Hepatocyte (in vitro differentiated cells): ENCODE data around the gene IRF2BP1. TPM values are rescaled to one million over a fixed set of nuclear protein-coding genes. Genes with fewer than 3 reads are reported as not detected.

ENCODE experiments used
- DNase-seq: peaks from one replicate; pipeline ENCODE4 v3.0.0-alpha.2; 2016; ENCODE audit warnings: low spot score
- H2AFZ ChIP-seq: fragments of 200-600 bp; sonication (generic); 2 replicates; pipeline ENCODE4 v1.6.0; 2016; ENCODE audit warnings: antibody characterized with exemption, mild to moderate bottlenecking
- H3K27ac ChIP-seq: fragments of 200-600 bp; sonication (generic); 2 replicates; pipeline ENCODE4 v1.5.1; 2016; ENCODE audit warnings: mild to moderate bottlenecking
- H3K27me3 ChIP-seq: fragments of 200-600 bp; sonication (generic); 2 replicates; pipeline ENCODE4 v1.6.1; 2016
- H3K36me3 ChIP-seq: fragments of 200-600 bp; sonication (generic); replicated peaks from 2 replicates; pipeline ENCODE4 v1.5.1; 2016; ENCODE audit warnings: low read depth; ENCODE audit not compliant: insufficient read depth
- H3K4me1 ChIP-seq: fragments of 200-600 bp; sonication (generic); 2 replicates; pipeline ENCODE4 v1.5.1; 2016; ENCODE audit warnings: mild to moderate bottlenecking, moderate library complexity; ENCODE audit not compliant: insufficient read depth
- H3K4me2 ChIP-seq: fragments of 200-600 bp; sonication (generic); 2 replicates; pipeline ENCODE4 v1.6.0; 2016
- H3K4me3 ChIP-seq: fragments of 200-600 bp; sonication (generic); 2 replicates; pipeline ENCODE4 v1.5.1; 2016; ENCODE audit warnings: mild to moderate bottlenecking
- H3K79me2 ChIP-seq: fragments of 200-600 bp; sonication (generic); 2 replicates; pipeline ENCODE4 v1.6.0; 2017; ENCODE audit warnings: mild to moderate bottlenecking
- H3K9me2 ChIP-seq: fragments of 200-600 bp; sonication (generic); replicated peaks from 2 replicates; pipeline ENCODE4 v1.6.0; 2017; ENCODE audit warnings: mild to moderate bottlenecking; ENCODE audit not compliant: insufficient read depth
- H3K9me3 ChIP-seq: fragments of 200-600 bp; sonication (generic); 2 replicates; pipeline ENCODE4 v1.5.1; 2016; ENCODE audit warnings: low read depth, mild to moderate bottlenecking
- H4K20me1 ChIP-seq: fragments of 200-600 bp; sonication (generic); 2 replicates; pipeline ENCODE4 v1.6.0; 2016; ENCODE audit warnings: mild to moderate bottlenecking; ENCODE audit not compliant: insufficient read depth, poor library complexity, severe bottlenecking
- EZH2 ChIP-seq: fragments of 200-600 bp; sonication (generic); IDR thresholded peaks from 2 replicates; pipeline ENCODE4 v1.6.1; 2016; ENCODE audit warnings: antibody characterized with exemption, mild to moderate bottlenecking, borderline replicate concordance
- EZH2phosphoT487 ChIP-seq: fragments of 200-600 bp; sonication (generic); IDR thresholded peaks from one replicate; pipeline ENCODE4 v1.6.1; 2018; ENCODE audit warnings: antibody characterized with exemption, mild to moderate bottlenecking, low read depth, moderate library complexity; ENCODE audit not compliant: unreplicated experiment, severe bottlenecking
- WGBS: methylation state at CpG from one replicate; pipeline ENCODE4 v1.1.6; 2016; ENCODE audit warnings: low lambda C conversion rate; ENCODE audit errors: missing lambda C conversion rate; 5-methylcytosine and 5-hydroxymethylcytosine counted together
- polyA plus RNA-seq: library from polyadenylated mRNA; unstranded; fragments of >200 nt; fragmentation: Nextera tagmentation; extraction: Ambion mirVana; gene quantifications from 2 replicates; pipeline ENCODE4 v1.2.1, GENCODE V29; 2016
- total RNA-seq: library from RNA; depleted of rRNA; stranded (reverse); fragments of >200 nt; gene quantifications from 2 replicates; pipeline ENCODE4 v1.2.3, GENCODE V29; 2014
- TF ChIP-seq, protein P1 (sequence below): fragments of 200-600 bp; sonication (generic); IDR thresholded peaks from 2 replicates; pipeline ENCODE4 v1.5.1; 2016; ENCODE audit warnings: antibody characterized with exemption, mild to moderate bottlenecking; ENCODE audit not compliant: poor library complexity

IRF2BP1 gene, protein sequence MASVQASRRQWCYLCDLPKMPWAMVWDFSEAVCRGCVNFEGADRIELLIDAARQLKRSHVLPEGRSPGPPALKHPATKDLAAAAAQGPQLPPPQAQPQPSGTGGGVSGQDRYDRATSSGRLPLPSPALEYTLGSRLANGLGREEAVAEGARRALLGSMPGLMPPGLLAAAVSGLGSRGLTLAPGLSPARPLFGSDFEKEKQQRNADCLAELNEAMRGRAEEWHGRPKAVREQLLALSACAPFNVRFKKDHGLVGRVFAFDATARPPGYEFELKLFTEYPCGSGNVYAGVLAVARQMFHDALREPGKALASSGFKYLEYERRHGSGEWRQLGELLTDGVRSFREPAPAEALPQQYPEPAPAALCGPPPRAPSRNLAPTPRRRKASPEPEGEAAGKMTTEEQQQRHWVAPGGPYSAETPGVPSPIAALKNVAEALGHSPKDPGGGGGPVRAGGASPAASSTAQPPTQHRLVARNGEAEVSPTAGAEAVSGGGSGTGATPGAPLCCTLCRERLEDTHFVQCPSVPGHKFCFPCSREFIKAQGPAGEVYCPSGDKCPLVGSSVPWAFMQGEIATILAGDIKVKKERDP
- total RNA-seq (23.8 and 25.2 TPM in 2 replicates), polyA plus RNA-seq (11.5 and 15.8 TPM in 2 replicates)

DNA sequence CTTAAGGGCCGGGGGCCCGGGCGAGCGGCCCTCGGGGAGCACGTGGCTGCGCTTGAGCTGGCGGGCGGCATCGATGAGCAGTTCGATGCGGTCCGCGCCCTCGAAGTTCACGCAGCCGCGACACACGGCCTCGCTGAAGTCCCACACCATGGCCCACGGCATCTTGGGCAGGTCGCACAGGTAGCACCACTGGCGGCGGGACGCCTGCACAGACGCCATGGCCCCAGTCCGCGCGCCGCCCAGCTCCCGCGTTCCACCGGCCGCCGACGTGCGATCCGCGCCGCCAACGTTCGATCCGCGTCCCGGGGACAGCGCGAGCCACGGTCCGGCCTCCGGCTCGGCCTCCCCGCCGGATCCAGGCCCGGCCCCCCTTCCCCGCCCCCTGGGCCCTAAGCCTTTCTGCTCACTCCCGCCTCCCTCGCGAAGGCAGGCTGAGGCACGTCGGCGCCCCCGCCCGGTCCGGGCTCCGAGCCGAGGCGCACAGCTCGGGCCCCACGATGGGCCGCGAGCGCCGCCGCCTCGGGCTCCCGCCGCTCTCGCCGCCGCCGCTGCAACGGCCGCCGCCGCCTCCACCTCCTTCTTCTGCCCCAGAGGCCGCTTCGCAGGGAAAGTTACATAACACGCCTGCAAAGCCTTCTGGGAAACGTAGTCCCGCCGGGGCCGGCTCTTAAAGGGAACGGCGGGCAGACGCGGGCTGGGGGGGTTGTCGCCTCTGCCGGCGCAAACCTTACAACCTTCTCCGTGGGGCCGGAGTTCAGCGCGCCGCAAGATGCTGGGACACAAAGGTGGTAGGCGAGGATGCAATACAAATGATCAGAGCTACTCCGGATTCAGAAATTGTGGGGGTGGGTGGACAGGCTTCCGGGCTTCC lies at the start of gene IRF2BP1:
TSS of gene IRF2BP1 (minus strand) at position 586 of the 871 bp plus-strand sequence. CDS start at position 219, 367 bp downstream.
- Histone ChIP-seq H3K4me2 (peak within 1 kb of the TSS; percentile 93), H3K9me3 (no peaks in the 10 kb centered on the region), H3K4me3 (peak within 1 kb of the TSS; percentile 73), H4K20me1 (peaks cover 19% of the 10 kb centered on the region), H3K27ac (peak within 1 kb of the TSS; percentile 95), H2AFZ (peak within 1 kb of the TSS; percentile 68), H3K9me2 (no peaks in the 10 kb centered on the region), H3K36me3 (no peaks in the 10 kb centered on the region), H3K4me1 (peaks cover 17% of the 10 kb centered on the region), H3K79me2 (peaks cover 22% of the 10 kb centered on the region), H3K27me3 (no peaks in the 10 kb centered on the region)
- under 1% methylated on average over 96 of the region's 107 CpGs for WGBS
- TF ChIP-seq EZH2phosphoT487, result no peak
- TF ChIP-seq, protein P1, sequence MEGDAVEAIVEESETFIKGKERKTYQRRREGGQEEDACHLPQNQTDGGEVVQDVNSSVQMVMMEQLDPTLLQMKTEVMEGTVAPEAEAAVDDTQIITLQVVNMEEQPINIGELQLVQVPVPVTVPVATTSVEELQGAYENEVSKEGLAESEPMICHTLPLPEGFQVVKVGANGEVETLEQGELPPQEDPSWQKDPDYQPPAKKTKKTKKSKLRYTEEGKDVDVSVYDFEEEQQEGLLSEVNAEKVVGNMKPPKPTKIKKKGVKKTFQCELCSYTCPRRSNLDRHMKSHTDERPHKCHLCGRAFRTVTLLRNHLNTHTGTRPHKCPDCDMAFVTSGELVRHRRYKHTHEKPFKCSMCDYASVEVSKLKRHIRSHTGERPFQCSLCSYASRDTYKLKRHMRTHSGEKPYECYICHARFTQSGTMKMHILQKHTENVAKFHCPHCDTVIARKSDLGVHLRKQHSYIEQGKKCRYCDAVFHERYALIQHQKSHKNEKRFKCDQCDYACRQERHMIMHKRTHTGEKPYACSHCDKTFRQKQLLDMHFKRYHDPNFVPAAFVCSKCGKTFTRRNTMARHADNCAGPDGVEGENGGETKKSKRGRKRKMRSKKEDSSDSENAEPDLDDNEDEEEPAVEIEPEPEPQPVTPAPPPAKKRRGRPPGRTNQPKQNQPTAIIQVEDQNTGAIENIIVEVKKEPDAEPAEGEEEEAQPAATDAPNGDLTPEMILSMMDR, result no peak
- no peak for TF ChIP-seq EZH2
- DNase-seq, result peak; percentile 97

DNA sequence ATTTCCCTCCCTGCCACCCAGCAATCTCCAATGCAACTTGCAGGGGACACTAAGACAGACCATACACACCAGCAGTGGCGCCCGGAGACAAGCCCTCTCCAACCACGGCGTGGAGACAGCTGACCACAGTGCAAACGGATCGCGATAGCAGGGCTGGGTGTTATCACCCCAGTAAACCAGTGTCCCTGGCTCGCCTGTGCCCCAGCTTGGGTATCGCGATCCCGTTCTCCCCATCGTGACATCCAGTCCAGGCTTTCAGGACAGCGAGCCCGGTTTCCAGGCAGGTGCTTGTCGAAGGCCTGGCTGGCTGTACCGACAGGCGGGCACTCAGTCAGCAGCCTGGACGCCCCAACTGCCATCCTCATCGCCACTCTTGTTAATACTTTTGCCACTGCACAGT lies 49.3 kb upstream of the IRF2BP1 start:
- WGBS, result 77% methylated on average over 19 of the region's 19 CpGs
- TF ChIP-seq EZH2phosphoT487 (no peak), EZH2 (no peak)
- TF ChIP-seq, protein P1, result no peak
- H3K27me3 ChIP-seq, result peaks cover 18% of the 10 kb centered on the region
- no peak overlapping the region for H2AFZ ChIP-seq
- H3K9me2 ChIP-seq, result no peaks in the 10 kb centered on the region
- no peak overlapping the region for H3K27ac ChIP-seq
- H3K4me3 ChIP-seq, result no peak overlapping the region
- no peak overlapping the region for H3K4me2 ChIP-seq
- H3K9me3 ChIP-seq, result no peaks in the 10 kb centered on the region
- no peak for DNase-seq
- H4K20me1 ChIP-seq, result no peaks in the 10 kb centered on the region
- H3K36me3 ChIP-seq, result no peaks in the 10 kb centered on the region
- H3K79me2 ChIP-seq, result no peaks in the 10 kb centered on the region
- H3K4me1 ChIP-seq, result no peaks in the 10 kb centered on the region

- Histone ChIP-seq H3K9me2 (no peaks in the 10 kb centered on the region), H3K27ac (no peak overlapping the region), H2AFZ (no peak overlapping the region), H3K4me3 (no peak overlapping the region), H3K79me2 (no peaks in the 10 kb centered on the region), H3K4me2 (no peak overlapping the region), H3K27me3 (peaks cover 18% of the 10 kb centered on the region), H3K36me3 (no peaks in the 10 kb centered on the region), H3K9me3 (no peaks in the 10 kb centered on the region), H3K4me1 (no peaks in the 10 kb centered on the region), H4K20me1 (no peaks in the 10 kb centered on the region)
- no peak for TF ChIP-seq EZH2
- no peak for TF ChIP-seq EZH2phosphoT487
- TF ChIP-seq, protein P1, result no peak
- 54% methylated on average over 8 of the region's 19 CpGs for WGBS
- no peak for DNase-seq
These were observed 48.8 kb upstream of the IRF2BP1 start for GRCh38 chr19:45934551-45935230.
